Natural killer cell (primary cell): ENCODE measurements around the gene ABHD15. TPM values are rescaled to one million over a fixed set of nuclear protein-coding genes. Genes with fewer than 3 reads are reported as not detected.

Experiments used
- ATAC-seq, 3 donors: fragments of 150-1000 bp in 2 of 3; fragments of 200-7000 bp in 1 of 3; cut with Tn5 transposase; 1 replicate in 1 of 3; 2 replicates in 2 of 3; pipeline ENCODE4 v1.10.0; 2021; ENCODE audit warnings: mild to moderate bottlenecking in 2 of 3, moderate library complexity in 2 of 3
- DNase-seq, 2 donors: peaks; one replicate each; pipeline versions ENCODE4 v3.0.0 to v3.0.0-alpha.2; 2013 to 2021; ENCODE audit warnings: mixed read lengths in 1 of 2
- H3K27ac ChIP-seq: one replicate; pipeline ENCODE4 v1.5.1; 2013; ENCODE audit warnings: mild to moderate bottlenecking, low read length
- H3K27me3 ChIP-seq: one replicate; pipeline ENCODE4 v1.6.1; 2013; ENCODE audit warnings: low read length; ENCODE audit not compliant: control insufficient read depth, insufficient read depth
- H3K36me3 ChIP-seq: one replicate; pipeline ENCODE4 v1.6.1; 2013; ENCODE audit warnings: low read length; ENCODE audit not compliant: control insufficient read depth, insufficient read depth
- H3K4me1 ChIP-seq: one replicate; pipeline ENCODE4 v1.6.1; 2013; ENCODE audit warnings: low read length; ENCODE audit not compliant: control insufficient read depth, insufficient read depth
- H3K4me3 ChIP-seq: one replicate; pipeline ENCODE4 v1.5.1; 2013; ENCODE audit warnings: low read length
- H3K9me3 ChIP-seq: one replicate; pipeline ENCODE4 v1.6.1; 2013; ENCODE audit warnings: low read length; ENCODE audit not compliant: control insufficient read depth, insufficient read depth
- H3K27ac Mint-ChIP-seq, 2 donors: one replicate each; pipeline ENCODE4 v1.8.0; 2022; ENCODE audit warnings: mild to moderate bottlenecking in 2 of 2, mixed read lengths in 2 of 2, moderate library complexity in 1 of 2
- H3K27me3 Mint-ChIP-seq, 2 donors: one replicate each; pipeline ENCODE4 v1.8.0; 2022; ENCODE audit warnings: low read depth in 2 of 2, mixed read lengths in 2 of 2
- H3K36me3 Mint-ChIP-seq: one replicate; pipeline ENCODE4 v1.8.0; 2022; ENCODE audit warnings: mixed read lengths
- H3K4me1 Mint-ChIP-seq, 2 donors: one replicate each; pipeline ENCODE4 v1.8.0; 2022; ENCODE audit warnings: mixed read lengths in 2 of 2
- H3K4me3 Mint-ChIP-seq: one replicate; pipeline ENCODE4 v1.8.0; 2022; ENCODE audit warnings: mild to moderate bottlenecking, moderate library complexity, mixed read lengths
- H3K9me3 Mint-ChIP-seq, 2 donors: one replicate each; pipeline ENCODE4 v1.8.0; 2022; ENCODE audit warnings: mixed read lengths in 2 of 2
- WGBS: methylation state at CpG from one replicate; pipeline ENCODE4 v1.1.7; 2013; ENCODE audit warnings: missing lambda C conversion rate; ENCODE audit not compliant: insufficient coverage; 5-methylcytosine and 5-hydroxymethylcytosine counted together
- intact Hi-C: fragments of 100-400 bp; cut with micrococcal nuclease; formaldehyde crosslinking; loops from one replicate; pipeline ENCODE4 v1.14.2; 2022
- total RNA-seq, 4 donors: library from RNA; stranded (reverse); fragments of 120-200 nt in 1 of 4; gene quantifications; one replicate each; pipeline versions ENCODE4 v1.2.3 to v1.2.4, GENCODE V29; 2013 to 2022
- TF ChIP-seq, protein P1 (sequence below): fragments of 200-600 bp; IDR thresholded peaks from one replicate; pipeline ENCODE4 v1.8.0; 2022; ENCODE audit warnings: antibody characterized with exemption

Gene ABHD15
- total RNA-seq, 3 donors from 2014 or later (not counting 1 experiment from before 2014, with no cell fraction given) = 31.7 to 33.8 (median 33.1) TPM

DNA sequence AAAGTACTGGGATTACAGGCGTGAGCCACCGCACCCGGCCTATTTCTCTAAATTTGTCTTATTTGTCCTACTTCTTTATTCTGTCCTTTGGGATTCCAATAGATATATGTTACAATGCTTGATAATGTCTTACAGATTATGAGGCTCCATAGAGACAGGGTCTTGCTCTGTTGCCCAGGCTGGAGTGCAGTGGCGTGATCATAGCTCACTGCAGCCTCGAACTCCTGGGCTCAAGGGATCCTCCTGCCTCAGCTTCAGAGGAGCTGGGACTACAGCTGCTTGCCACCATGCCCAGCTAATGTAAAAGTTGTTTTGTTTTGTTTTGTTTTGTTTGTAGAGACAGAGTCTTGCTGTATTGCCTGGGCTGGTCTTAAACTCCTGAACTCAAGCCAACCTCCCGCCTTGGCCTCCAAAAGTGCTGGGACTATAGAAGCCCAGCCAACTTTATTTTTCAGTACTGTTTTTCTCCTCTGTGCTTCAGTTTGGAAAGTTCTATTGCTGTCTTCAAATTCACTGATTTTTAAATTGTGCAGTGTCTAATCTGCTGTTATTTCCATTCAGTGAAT is 36.4 kb upstream of the ABHD15 start:
- WGBS = 98% methylated on average over 6 of the region's 6 CpGs
- H3K4me3 ChIP-seq = no peak overlapping the region
- no peak overlapping the region for H3K27ac Mint-ChIP-seq
- no peaks in the 10 kb centered on the region for H3K27me3 ChIP-seq
- H3K27me3 Mint-ChIP-seq = peaks cover 8% of the 10 kb centered on the region in 2 donors
- no peaks in the 10 kb centered on the region for H3K36me3 ChIP-seq
- intact Hi-C loops = no loop called here
- no peak overlapping the region for H3K4me3 Mint-ChIP-seq
- H3K27ac ChIP-seq = no peak overlapping the region
- ATAC-seq = no peak
- H3K4me1 ChIP-seq = peaks cover 1% of the 10 kb centered on the region
- TF ChIP-seq, protein P1, sequence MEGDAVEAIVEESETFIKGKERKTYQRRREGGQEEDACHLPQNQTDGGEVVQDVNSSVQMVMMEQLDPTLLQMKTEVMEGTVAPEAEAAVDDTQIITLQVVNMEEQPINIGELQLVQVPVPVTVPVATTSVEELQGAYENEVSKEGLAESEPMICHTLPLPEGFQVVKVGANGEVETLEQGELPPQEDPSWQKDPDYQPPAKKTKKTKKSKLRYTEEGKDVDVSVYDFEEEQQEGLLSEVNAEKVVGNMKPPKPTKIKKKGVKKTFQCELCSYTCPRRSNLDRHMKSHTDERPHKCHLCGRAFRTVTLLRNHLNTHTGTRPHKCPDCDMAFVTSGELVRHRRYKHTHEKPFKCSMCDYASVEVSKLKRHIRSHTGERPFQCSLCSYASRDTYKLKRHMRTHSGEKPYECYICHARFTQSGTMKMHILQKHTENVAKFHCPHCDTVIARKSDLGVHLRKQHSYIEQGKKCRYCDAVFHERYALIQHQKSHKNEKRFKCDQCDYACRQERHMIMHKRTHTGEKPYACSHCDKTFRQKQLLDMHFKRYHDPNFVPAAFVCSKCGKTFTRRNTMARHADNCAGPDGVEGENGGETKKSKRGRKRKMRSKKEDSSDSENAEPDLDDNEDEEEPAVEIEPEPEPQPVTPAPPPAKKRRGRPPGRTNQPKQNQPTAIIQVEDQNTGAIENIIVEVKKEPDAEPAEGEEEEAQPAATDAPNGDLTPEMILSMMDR = no peak
- H3K36me3 Mint-ChIP-seq = no peaks in the 10 kb centered on the region
- peaks cover 0 to 1% of the 10 kb centered on the region in 2 donors for H3K4me1 Mint-ChIP-seq
- no peaks in the 10 kb centered on the region for H3K9me3 Mint-ChIP-seq
- H3K9me3 ChIP-seq = no peaks in the 10 kb centered on the region
- DNase-seq = no peak

DNA sequence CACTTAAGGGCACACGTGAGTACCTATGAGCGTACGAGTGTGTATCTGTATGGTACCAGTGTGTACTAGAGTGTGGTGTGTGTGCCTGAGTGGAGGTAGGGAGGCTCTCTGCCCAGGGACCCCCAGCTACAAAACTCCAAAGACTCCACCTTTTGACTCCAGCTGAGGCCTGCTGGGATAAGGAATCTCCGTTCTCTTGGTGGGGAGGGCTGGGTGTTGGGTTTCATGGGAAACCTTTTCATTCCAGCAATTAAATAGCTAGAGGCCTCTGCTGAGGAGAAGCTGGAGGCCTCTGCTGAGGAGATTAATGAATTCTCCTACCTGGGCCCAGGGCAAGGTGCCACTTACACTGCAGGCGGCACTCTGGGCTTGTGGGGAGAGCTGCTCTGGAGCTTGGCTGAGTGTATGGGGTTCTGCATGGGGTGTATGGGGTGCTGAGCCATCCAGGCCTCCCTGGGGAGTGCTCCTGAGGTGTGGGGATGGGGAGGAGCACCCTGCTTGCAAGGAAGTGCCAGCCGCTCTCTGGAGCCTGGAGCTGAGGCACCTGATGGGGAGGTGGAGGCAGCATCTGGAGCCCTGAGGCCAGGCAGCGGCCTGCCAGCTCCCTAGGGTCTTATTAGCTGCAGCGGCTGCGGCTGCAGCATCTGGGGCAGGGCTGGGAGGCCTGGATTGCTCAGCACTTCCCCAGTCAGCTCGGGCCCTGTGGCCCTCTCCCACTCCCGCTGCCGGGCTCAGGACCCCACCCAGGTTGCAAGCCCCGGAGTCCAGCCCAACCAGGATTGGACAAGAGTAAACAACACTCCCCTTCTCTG is 30.7 kb upstream of the ABHD15 start:
- no peak overlapping the region for H3K4me3 Mint-ChIP-seq
- DNase-seq = no peak
- Histone ChIP-seq H3K27ac (no peak overlapping the region), H3K9me3 (no peaks in the 10 kb centered on the region), H3K4me3 (no peak overlapping the region), H3K4me1 (peaks cover 13% of the 10 kb centered on the region), H3K27me3 (peaks cover 3% of the 10 kb centered on the region), H3K36me3 (no peaks in the 10 kb centered on the region)
- peaks cover 8% of the 10 kb centered on the region in 2 donors for H3K27me3 Mint-ChIP-seq
- peaks cover 0 to 14% of the 10 kb centered on the region in 2 donors for H3K4me1 Mint-ChIP-seq
- no peak for ATAC-seq
- no peak overlapping the region for H3K27ac Mint-ChIP-seq
- intact Hi-C loops = no loop called here
- WGBS = 93% methylated on average over 12 of the region's 13 CpGs
- TF ChIP-seq, protein P1 = no peak
- no peaks in the 10 kb centered on the region for H3K36me3 Mint-ChIP-seq
- no peaks in the 10 kb centered on the region for H3K9me3 Mint-ChIP-seq

DNA sequence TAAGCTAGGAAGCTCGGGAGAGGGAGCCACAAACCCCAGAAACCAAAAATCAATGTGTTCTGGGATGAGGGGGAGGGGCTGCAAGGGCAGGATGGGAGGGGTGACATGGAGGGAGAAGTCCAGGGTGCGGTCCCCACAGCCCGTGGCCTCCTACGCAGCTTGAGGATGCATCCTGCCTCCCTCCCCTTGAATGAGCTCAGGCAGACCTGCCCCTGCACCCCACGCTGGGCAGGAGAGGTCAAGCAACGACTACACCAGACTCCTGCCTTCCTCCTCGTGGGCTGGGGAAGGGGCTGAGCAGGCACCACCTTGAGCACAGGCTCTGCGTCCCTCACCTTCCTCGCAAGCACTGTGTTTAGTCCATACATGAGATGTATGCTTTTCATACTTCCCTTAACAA is 30.0 kb upstream of the ABHD15 start:
- H3K9me3 Mint-ChIP-seq = no peaks in the 10 kb centered on the region
- H3K36me3 Mint-ChIP-seq = no peaks in the 10 kb centered on the region
- TF ChIP-seq, protein P1 = no peak
- no peak overlapping the region for H3K4me3 Mint-ChIP-seq
- intact Hi-C loops = no loop called here
- Histone ChIP-seq H3K9me3 (no peaks in the 10 kb centered on the region), H3K27ac (no peak overlapping the region), H3K36me3 (no peaks in the 10 kb centered on the region), H3K4me1 (peaks cover 20% of the 10 kb centered on the region), H3K27me3 (peaks cover 3% of the 10 kb centered on the region), H3K4me3 (no peak overlapping the region)
- no peak for DNase-seq
- peaks cover 8% of the 10 kb centered on the region in 2 donors for H3K27me3 Mint-ChIP-seq
- H3K27ac Mint-ChIP-seq = no peak overlapping the region
- peaks cover 6 to 21% of the 10 kb centered on the region in 2 donors for H3K4me1 Mint-ChIP-seq
- ATAC-seq = no peak
- WGBS = 85% methylated on average over 9 of the region's 9 CpGs
